Measurements from ENCODE around the gene KIAA1671.

The KIAA1671 gene

GRCh38 chr22:25136953-25137576 lies 184.5 kb downstream of the KIAA1671 start:
- no peak overlapping the region for H3K9ac ChIP-seq (ENCODE audit: low read length)
- H3K4me3 ChIP-seq (ENCODE audit: low read depth in 1 of 2, low read length in 2 of 2), result no peak overlapping the region
- H3K27ac ChIP-seq (ENCODE audit: low read depth, low read length), result no peak overlapping the region
- no peaks in the 10 kb centered on the region for H3K27me3 ChIP-seq (ENCODE audit: control insufficient read depth in 1 of 2, insufficient read depth in 2 of 2, low read length in 2 of 2)
- H3K36me3 ChIP-seq (ENCODE audit: insufficient read depth, low read length), result no peaks in the 10 kb centered on the region
- H3K4me1 ChIP-seq (ENCODE audit: insufficient read depth, low read length), result peaks cover 27% of the 10 kb centered on the region
- H3K9me3 ChIP-seq (ENCODE audit: low read length), result no peaks in the 10 kb centered on the region

- no peak overlapping the region for H3K27ac ChIP-seq (ENCODE audit: low read depth, low read length)
- H3K9ac ChIP-seq (ENCODE audit: low read length), result no peak overlapping the region
- peaks cover 27% of the 10 kb centered on the region for H3K4me1 ChIP-seq (ENCODE audit: insufficient read depth, low read length)
Observed at GRCh38 chr22:25137577-25138525, 185.3 kb downstream of the KIAA1671 start.

GRCh38 chr22:25139062-25139461 lies 186.5 kb downstream of the KIAA1671 start:
- peaks cover 19% of the 10 kb centered on the region for H3K4me1 ChIP-seq (ENCODE audit: insufficient read depth, low read length)
- H3K4me3 ChIP-seq (ENCODE audit: low read depth in 1 of 2, low read length in 2 of 2), result no peak overlapping the region
- H3K9me3 ChIP-seq (ENCODE audit: low read length), result no peaks in the 10 kb centered on the region
- H3K27ac ChIP-seq (ENCODE audit: low read depth, low read length), result no peak overlapping the region
- H3K9ac ChIP-seq (ENCODE audit: low read length), result no peak overlapping the region
- no peaks in the 10 kb centered on the region for H3K27me3 ChIP-seq (ENCODE audit: control insufficient read depth in 1 of 2, insufficient read depth in 2 of 2, low read length in 2 of 2)
- H3K36me3 ChIP-seq (ENCODE audit: insufficient read depth, low read length), result no peaks in the 10 kb centered on the region

More at GRCh38 chr22:25137577-25138525, 185.3 kb downstream of the KIAA1671 start:
- no peaks in the 10 kb centered on the region for H3K27me3 ChIP-seq (ENCODE audit: control insufficient read depth in 1 of 2, insufficient read depth in 2 of 2, low read length in 2 of 2)
- no peaks in the 10 kb centered on the region for H3K9me3 ChIP-seq (ENCODE audit: low read length)
- H3K4me3 ChIP-seq (ENCODE audit: low read depth in 1 of 2, low read length in 2 of 2), result no peak overlapping the region
- H3K36me3 ChIP-seq (ENCODE audit: insufficient read depth, low read length), result no peaks in the 10 kb centered on the region

- no peak overlapping the region for H3K4me3 ChIP-seq (ENCODE audit: low read depth in 1 of 2, low read length in 2 of 2)
- no peaks in the 10 kb centered on the region for H3K27me3 ChIP-seq (ENCODE audit: control insufficient read depth in 1 of 2, insufficient read depth in 2 of 2, low read length in 2 of 2)
- H3K4me1 ChIP-seq (ENCODE audit: insufficient read depth, low read length), result peaks cover 19% of the 10 kb centered on the region
- H3K36me3 ChIP-seq (ENCODE audit: insufficient read depth, low read length), result no peaks in the 10 kb centered on the region
- H3K9ac ChIP-seq (ENCODE audit: low read length), result no peak overlapping the region
- H3K9me3 ChIP-seq (ENCODE audit: low read length), result no peaks in the 10 kb centered on the region
- no peak overlapping the region for H3K27ac ChIP-seq (ENCODE audit: low read depth, low read length)
Observed at GRCh38 chr22:25142102-25142501, 189.6 kb downstream of the KIAA1671 start.

GRCh38 chr22:25143156-25144076 lies 190.9 kb downstream of the KIAA1671 start:
- Histone ChIP-seq H3K36me3 (ENCODE audit: insufficient read depth, low read length) (no peaks in the 10 kb centered on the region), H3K4me1 (ENCODE audit: insufficient read depth, low read length) (peaks cover 25% of the 10 kb centered on the region), H3K27ac (ENCODE audit: low read depth, low read length) (no peak overlapping the region), H3K4me3 (ENCODE audit: low read depth in 1 of 2, low read length in 2 of 2) (no peak overlapping the region), H3K9ac (ENCODE audit: low read length) (no peak overlapping the region), H3K27me3 (ENCODE audit: control insufficient read depth in 1 of 2, insufficient read depth in 2 of 2, low read length in 2 of 2) (no peaks in the 10 kb centered on the region), H3K9me3 (ENCODE audit: low read length) (no peaks in the 10 kb centered on the region)

- Histone ChIP-seq H3K27ac (ENCODE audit: low read depth, low read length) (no peak overlapping the region), H3K27me3 (ENCODE audit: control insufficient read depth in 1 of 2, insufficient read depth in 2 of 2, low read length in 2 of 2) (no peaks in the 10 kb centered on the region), H3K9me3 (ENCODE audit: low read length) (no peaks in the 10 kb centered on the region), H3K4me3 (ENCODE audit: low read depth in 1 of 2, low read length in 2 of 2) (no peak overlapping the region), H3K36me3 (ENCODE audit: insufficient read depth, low read length) (no peaks in the 10 kb centered on the region), H3K4me1 (ENCODE audit: insufficient read depth, low read length) (peaks cover 23% of the 10 kb centered on the region), H3K9ac (ENCODE audit: low read length) (no peak overlapping the region)
Observed at GRCh38 chr22:25144522-25144921, 192.0 kb downstream of the KIAA1671 start.

- Histone ChIP-seq H3K27me3 (ENCODE audit: control insufficient read depth in 1 of 2, insufficient read depth in 2 of 2, low read length in 2 of 2) (no peaks in the 10 kb centered on the region), H3K4me1 (ENCODE audit: insufficient read depth, low read length) (peaks cover 20% of the 10 kb centered on the region), H3K9ac (ENCODE audit: low read length) (no peak overlapping the region)
Observed at GRCh38 chr22:25146307-25146706, 193.8 kb downstream of the KIAA1671 start.

GRCh38 chr22:25146906-25147641 lies 194.6 kb downstream of the KIAA1671 start:
- Histone ChIP-seq H3K27me3 (ENCODE audit: control insufficient read depth in 1 of 2, insufficient read depth in 2 of 2, low read length in 2 of 2) (no peaks in the 10 kb centered on the region), H3K4me3 (ENCODE audit: low read depth in 1 of 2, low read length in 2 of 2) (no peak overlapping the region), H3K4me1 (ENCODE audit: insufficient read depth, low read length) (peaks cover 20% of the 10 kb centered on the region), H3K27ac (ENCODE audit: low read depth, low read length) (no peak overlapping the region), H3K36me3 (ENCODE audit: insufficient read depth, low read length) (no peaks in the 10 kb centered on the region), H3K9ac (ENCODE audit: low read length) (no peak overlapping the region), H3K9me3 (ENCODE audit: low read length) (no peaks in the 10 kb centered on the region)

More at GRCh38 chr22:25146307-25146706, 193.8 kb downstream of the KIAA1671 start:
- Histone ChIP-seq H3K9me3 (ENCODE audit: low read length) (no peaks in the 10 kb centered on the region), H3K27ac (ENCODE audit: low read depth, low read length) (no peak overlapping the region), H3K36me3 (ENCODE audit: insufficient read depth, low read length) (no peaks in the 10 kb centered on the region), H3K4me3 (ENCODE audit: low read depth in 1 of 2, low read length in 2 of 2) (no peak overlapping the region)

GRCh38 chr22:25147642-25147928 lies 195.1 kb downstream of the KIAA1671 start:
- no peaks in the 10 kb centered on the region for H3K36me3 ChIP-seq (ENCODE audit: insufficient read depth, low read length)
- no peak overlapping the region for H3K9ac ChIP-seq (ENCODE audit: low read length)
- peaks cover 20% of the 10 kb centered on the region for H3K4me1 ChIP-seq (ENCODE audit: insufficient read depth, low read length)
- no peaks in the 10 kb centered on the region for H3K9me3 ChIP-seq (ENCODE audit: low read length)
- H3K4me3 ChIP-seq (ENCODE audit: low read depth in 1 of 2, low read length in 2 of 2), result no peak overlapping the region
- H3K27ac ChIP-seq (ENCODE audit: low read depth, low read length), result no peak overlapping the region
- no peaks in the 10 kb centered on the region for H3K27me3 ChIP-seq (ENCODE audit: control insufficient read depth in 1 of 2, insufficient read depth in 2 of 2, low read length in 2 of 2)

DNA sequence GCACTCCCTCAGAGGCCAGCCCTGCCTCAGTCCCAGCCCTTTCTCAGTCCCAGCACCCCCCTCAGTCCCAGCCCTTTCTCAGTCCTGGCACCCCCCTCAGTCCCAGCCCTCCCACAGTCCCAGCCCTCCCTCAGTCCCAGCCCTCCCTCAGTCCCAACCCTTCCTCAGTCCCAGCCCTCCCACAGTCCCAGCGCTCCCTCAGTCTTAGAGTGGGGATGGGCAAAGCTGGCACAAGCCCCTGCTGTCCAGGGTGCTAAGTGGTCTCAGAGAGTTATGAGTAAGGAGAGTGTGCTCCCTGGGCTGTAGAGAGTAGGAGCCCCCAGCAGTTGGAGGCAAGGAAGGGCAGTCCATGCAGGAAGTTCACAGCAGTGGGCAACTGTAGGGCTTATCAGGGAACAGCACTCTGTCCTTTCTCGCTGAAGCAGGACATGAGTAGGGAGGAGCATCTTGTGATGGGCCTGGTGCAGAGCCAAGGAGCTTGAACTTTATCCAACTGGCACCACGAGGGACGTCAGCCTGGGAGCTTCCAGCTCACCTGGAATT lies 195.7 kb downstream of the KIAA1671 start:
- H3K4me3 ChIP-seq (ENCODE audit: low read depth in 1 of 2, low read length in 2 of 2), result no peak overlapping the region
- H3K9me3 ChIP-seq (ENCODE audit: low read length), result no peaks in the 10 kb centered on the region
- peaks cover 23% of the 10 kb centered on the region for H3K4me1 ChIP-seq (ENCODE audit: insufficient read depth, low read length)
- no peaks in the 10 kb centered on the region for H3K36me3 ChIP-seq (ENCODE audit: insufficient read depth, low read length)
- no peaks in the 10 kb centered on the region for H3K27me3 ChIP-seq (ENCODE audit: control insufficient read depth in 1 of 2, insufficient read depth in 2 of 2, low read length in 2 of 2)
- peak overlapping the region; percentile 12 for H3K27ac ChIP-seq (ENCODE audit: low read depth, low read length)
- H3K9ac ChIP-seq (ENCODE audit: low read length), result no peak overlapping the region
